ENCODE measurements around the gene PRUNE1.

The PRUNE1 gene

GRCh38 chr1:150979092-150980056, 28.9 kb upstream of the PRUNE1 start:
- DNase-seq (ENCODE audit: low read depth in 2 of 2): peak; percentile 76 to 78

- DNase-seq (ENCODE audit: low read depth in 2 of 2): no peak
Measured at GRCh38 chr1:150981177-150981804, 27.0 kb upstream of the PRUNE1 start.

GRCh38 chr1:150981805-150982712, 26.2 kb upstream of the PRUNE1 start, which contains the start of gene ANXA9:
Gene ANXA9 (plus strand): TSS chr1:150982292. CDS start chr1:150983106, 814 bp downstream.
- DNase-seq (ENCODE audit: low read depth in 2 of 2): no peak

GRCh38 chr1:150985179-150985825, 22.9 kb upstream of the PRUNE1 start:
- DNase-seq (ENCODE audit: low read depth in 2 of 2): no peak

GRCh38 chr1:150987924-150988323, 20.3 kb upstream of the PRUNE1 start:
- no peak for DNase-seq (ENCODE audit: low read depth in 2 of 2)

- DNase-seq (ENCODE audit: low read depth in 2 of 2): no peak
Measured at GRCh38 chr1:150992626-150993025, 15.6 kb upstream of the PRUNE1 start.

GRCh38 chr1:150994248-150994647, 14.0 kb upstream of the PRUNE1 start:
- no peak for DNase-seq (ENCODE audit: low read depth in 2 of 2)

- DNase-seq (ENCODE audit: low read depth in 2 of 2): no peak
Measured at GRCh38 chr1:150995460-150995859, 12.8 kb upstream of the PRUNE1 start.

GRCh38 chr1:150995896-150996295, 12.4 kb upstream of the PRUNE1 start:
- DNase-seq (ENCODE audit: low read depth in 2 of 2): no peak

GRCh38 chr1:150997126-150997872, 10.9 kb upstream of the PRUNE1 start:
- DNase-seq (ENCODE audit: low read depth in 2 of 2): no peak

GRCh38 chr1:150997949-150998348, 10.3 kb upstream of the PRUNE1 start:
- DNase-seq (ENCODE audit: low read depth in 2 of 2): no peak

- DNase-seq (ENCODE audit: low read depth in 2 of 2): no peak
Measured at GRCh38 chr1:150999051-150999674, 9.1 kb upstream of the PRUNE1 start.

GRCh38 chr1:150999926-151000325, 8.3 kb upstream of the PRUNE1 start:
- no peak for DNase-seq (ENCODE audit: low read depth in 2 of 2)

- DNase-seq (ENCODE audit: low read depth in 2 of 2): no peak
Measured at GRCh38 chr1:151000408-151000807, 7.8 kb upstream of the PRUNE1 start.

- DNase-seq (ENCODE audit: low read depth in 2 of 2): no peak
Measured at GRCh38 chr1:151001602-151002001, 6.6 kb upstream of the PRUNE1 start.

- no peak for DNase-seq (ENCODE audit: low read depth in 2 of 2)
Measured at GRCh38 chr1:151002051-151002450, 6.2 kb upstream of the PRUNE1 start.

- DNase-seq (ENCODE audit: low read depth in 2 of 2): no peak
Measured at GRCh38 chr1:151002611-151003010, 5.6 kb upstream of the PRUNE1 start.

- DNase-seq (ENCODE audit: low read depth in 2 of 2): no peak
Measured at GRCh38 chr1:151003180-151003579, 5.1 kb upstream of the PRUNE1 start.

GRCh38 chr1:151005729-151006319, 2.4 kb upstream of the PRUNE1 start:
- DNase-seq (ENCODE audit: low read depth in 2 of 2): no peak
